ENCODE data around the gene COPS2.

COPS2 gene

GRCh38 chr15:49155834-49156627, 632 bp upstream of the COPS2 start:
- DNase-seq (ENCODE audit: low spot score), result peak; percentile 28

- no peak for DNase-seq (ENCODE audit: low spot score)
Measured at GRCh38 chr15:49154799-49155109, 645 bp downstream of the COPS2 start.

- no peak for DNase-seq (ENCODE audit: low spot score)
Measured at GRCh38 chr15:49154359-49154758, 1.0 kb downstream of the COPS2 start.

- no peak for DNase-seq (ENCODE audit: low spot score)
Measured at GRCh38 chr15:49152552-49153312, 2.7 kb downstream of the COPS2 start.

- DNase-seq (ENCODE audit: low spot score), result no peak
Measured at GRCh38 chr15:49151831-49152230, 3.6 kb downstream of the COPS2 start.

GRCh38 chr15:49148727-49149126, 6.7 kb downstream of the COPS2 start:
- DNase-seq (ENCODE audit: low spot score), result no peak

- DNase-seq (ENCODE audit: low spot score), result no peak
Measured at GRCh38 chr15:49148298-49148697, 7.1 kb downstream of the COPS2 start.

GRCh38 chr15:49145651-49146609, 9.5 kb downstream of the COPS2 start:
- peak; percentile 63 for DNase-seq (ENCODE audit: low spot score)

GRCh38 chr15:49137861-49138260, 17.5 kb downstream of the COPS2 start:
- no peak for DNase-seq (ENCODE audit: low spot score)

- DNase-seq (ENCODE audit: low spot score), result no peak
Measured at GRCh38 chr15:49135911-49136310, 19.5 kb downstream of the COPS2 start.

GRCh38 chr15:49135342-49135857, 20.0 kb downstream of the COPS2 start:
- DNase-seq (ENCODE audit: low spot score), result no peak

- DNase-seq (ENCODE audit: low spot score), result no peak
Measured at GRCh38 chr15:49134683-49135341, 20.6 kb downstream of the COPS2 start.

GRCh38 chr15:49131403-49131802, 24.0 kb downstream of the COPS2 start:
- no peak for DNase-seq (ENCODE audit: low spot score)

GRCh38 chr15:49124371-49124770, 31.0 kb downstream of the COPS2 start:
- no peak for DNase-seq (ENCODE audit: low spot score)

GRCh38 chr15:49122541-49123062, 32.8 kb downstream of the COPS2 start:
- DNase-seq (ENCODE audit: low spot score), result no peak

- no peak for DNase-seq (ENCODE audit: low spot score)
Measured at GRCh38 chr15:49121901-49122300, 33.5 kb downstream of the COPS2 start.

GRCh38 chr15:49120832-49121231, 34.6 kb downstream of the COPS2 start:
- no peak for DNase-seq (ENCODE audit: low spot score)

- DNase-seq (ENCODE audit: low spot score), result no peak
Measured at GRCh38 chr15:49116108-49116857, 39.1 kb downstream of the COPS2 start.

GRCh38 chr15:49115062-49115461, 40.3 kb downstream of the COPS2 start:
- DNase-seq (ENCODE audit: low spot score), result no peak

GRCh38 chr15:49110158-49110944, 45.0 kb downstream of the COPS2 start:
- DNase-seq (ENCODE audit: low spot score), result no peak
